GM12801 (cell line): ENCODE results near the gene NTN3.

Experiments
- TF ChIP-seq, protein P1 (sequence below): IDR thresholded peaks from one replicate; pipeline ENCODE4 v1.5.1; 2011; ENCODE audit warnings: control low read depth; ENCODE audit not compliant: insufficient read length; ENCODE audit errors: extremely low read depth

The NTN3 gene

DNA sequence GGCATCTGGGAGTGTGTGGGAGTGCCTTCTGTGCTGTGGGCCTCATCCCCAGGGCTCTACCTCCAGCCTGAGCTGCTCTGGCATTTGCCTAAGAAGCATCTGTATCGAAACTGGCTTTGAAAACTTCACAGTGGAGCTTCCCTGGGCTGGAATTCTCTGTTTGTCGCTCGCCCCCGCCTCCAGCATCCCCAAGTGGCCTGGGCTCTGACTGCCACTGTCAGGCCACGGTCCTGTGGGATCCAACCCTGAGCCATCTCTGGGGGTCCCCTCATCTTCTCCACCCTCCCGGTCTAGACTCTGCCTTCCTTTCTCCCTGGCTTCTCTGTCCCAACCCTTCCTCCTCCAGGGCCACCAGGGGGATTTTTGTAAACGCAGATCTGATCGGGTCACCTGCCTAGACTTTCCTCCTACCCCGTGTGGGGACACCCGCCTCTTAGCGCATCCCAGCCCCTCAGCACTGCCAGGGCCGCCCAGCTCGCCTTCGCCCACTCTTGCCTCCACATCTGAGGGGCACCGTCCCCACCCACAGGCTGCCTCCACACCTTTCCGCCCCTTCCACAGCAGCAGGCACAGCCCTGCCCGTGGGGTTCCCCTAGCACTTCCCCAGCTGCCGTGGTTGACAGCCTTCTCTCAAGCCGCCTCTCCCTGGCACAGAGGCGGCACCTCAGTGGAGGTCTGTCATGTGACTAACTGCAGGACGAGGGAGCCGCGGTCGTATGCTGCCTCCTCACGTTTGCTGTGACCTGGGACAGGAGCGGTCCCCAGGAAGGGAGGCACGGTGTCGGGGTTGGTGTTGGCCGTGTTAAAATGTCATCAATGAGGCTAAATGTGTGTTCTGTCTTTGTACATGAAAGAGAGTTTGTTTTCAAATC is 15.8 kb downstream of the NTN3 start:
- TF ChIP-seq, protein P1, sequence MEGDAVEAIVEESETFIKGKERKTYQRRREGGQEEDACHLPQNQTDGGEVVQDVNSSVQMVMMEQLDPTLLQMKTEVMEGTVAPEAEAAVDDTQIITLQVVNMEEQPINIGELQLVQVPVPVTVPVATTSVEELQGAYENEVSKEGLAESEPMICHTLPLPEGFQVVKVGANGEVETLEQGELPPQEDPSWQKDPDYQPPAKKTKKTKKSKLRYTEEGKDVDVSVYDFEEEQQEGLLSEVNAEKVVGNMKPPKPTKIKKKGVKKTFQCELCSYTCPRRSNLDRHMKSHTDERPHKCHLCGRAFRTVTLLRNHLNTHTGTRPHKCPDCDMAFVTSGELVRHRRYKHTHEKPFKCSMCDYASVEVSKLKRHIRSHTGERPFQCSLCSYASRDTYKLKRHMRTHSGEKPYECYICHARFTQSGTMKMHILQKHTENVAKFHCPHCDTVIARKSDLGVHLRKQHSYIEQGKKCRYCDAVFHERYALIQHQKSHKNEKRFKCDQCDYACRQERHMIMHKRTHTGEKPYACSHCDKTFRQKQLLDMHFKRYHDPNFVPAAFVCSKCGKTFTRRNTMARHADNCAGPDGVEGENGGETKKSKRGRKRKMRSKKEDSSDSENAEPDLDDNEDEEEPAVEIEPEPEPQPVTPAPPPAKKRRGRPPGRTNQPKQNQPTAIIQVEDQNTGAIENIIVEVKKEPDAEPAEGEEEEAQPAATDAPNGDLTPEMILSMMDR: no peak

DNA sequence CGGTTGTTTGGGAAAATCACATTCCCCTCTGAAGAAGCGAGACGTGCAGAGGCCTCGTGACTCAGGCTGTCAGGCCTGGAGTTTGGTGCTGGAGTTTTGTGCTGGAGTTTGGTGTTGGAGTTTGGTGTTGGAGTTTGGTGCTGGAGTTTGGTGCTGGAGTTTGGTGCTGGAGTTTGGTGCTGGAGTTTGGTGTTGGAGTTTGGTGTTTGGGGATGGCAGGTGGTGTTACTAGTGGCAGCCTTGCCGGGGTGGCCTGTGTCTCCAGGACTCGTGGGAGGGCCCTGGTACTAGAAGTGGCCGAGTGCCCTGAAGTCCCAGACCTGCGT is 16.4 kb downstream of the NTN3 start:
- TF ChIP-seq, protein P1: no peak

DNA sequence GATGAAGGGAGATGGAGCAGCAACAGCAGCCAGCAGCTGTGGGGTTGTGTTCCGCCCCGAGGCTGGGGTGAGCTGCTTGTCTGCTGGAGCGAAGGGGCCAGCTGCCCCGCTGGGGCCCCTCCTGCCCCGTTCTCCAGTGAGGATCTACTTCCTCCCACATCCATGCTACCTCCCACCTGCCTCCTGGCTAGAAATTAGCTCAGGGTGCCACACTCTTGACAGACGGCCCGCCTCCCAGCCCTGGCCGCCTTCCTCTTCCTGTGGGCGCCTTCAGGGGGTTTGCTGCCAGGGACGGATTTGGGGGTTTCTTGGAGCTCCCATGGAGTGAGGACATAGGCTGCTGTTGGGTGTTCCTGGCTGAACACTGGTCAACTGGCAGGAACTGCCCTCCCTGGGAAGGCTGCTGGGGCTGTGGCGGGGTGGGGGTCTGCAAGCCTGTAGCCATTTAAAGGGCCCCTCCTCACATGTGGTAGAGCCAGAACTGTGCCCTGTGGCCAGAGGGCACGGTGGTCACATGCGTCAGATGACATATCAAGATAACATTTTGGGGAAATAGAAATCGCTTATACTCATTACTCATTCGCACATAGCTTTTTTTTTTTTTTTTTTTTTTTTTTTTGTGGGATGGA is 16.9 kb downstream of the NTN3 start:
- TF ChIP-seq, protein P1: no peak

DNA sequence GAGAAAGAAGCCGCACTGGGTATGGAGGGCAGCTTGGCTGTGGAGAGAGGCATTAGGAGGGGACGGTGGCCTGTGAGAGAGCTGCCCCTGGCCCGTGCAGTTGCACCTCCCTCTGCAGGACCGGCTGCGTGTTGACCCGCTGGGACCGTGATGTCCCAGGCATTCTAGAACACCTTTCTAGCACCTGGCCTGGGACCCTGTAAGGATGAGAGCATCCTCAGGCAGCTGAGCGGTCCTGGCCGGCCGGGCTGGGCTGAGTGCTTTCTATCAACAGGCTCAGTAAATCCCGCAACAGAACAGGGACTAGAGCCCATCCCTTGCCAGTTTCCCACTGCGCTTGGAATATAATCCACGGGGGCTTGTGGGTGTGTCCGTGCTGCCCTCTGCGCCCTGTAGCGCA is 18.5 kb downstream of the NTN3 start:
- TF ChIP-seq, protein P1: no peak

DNA sequence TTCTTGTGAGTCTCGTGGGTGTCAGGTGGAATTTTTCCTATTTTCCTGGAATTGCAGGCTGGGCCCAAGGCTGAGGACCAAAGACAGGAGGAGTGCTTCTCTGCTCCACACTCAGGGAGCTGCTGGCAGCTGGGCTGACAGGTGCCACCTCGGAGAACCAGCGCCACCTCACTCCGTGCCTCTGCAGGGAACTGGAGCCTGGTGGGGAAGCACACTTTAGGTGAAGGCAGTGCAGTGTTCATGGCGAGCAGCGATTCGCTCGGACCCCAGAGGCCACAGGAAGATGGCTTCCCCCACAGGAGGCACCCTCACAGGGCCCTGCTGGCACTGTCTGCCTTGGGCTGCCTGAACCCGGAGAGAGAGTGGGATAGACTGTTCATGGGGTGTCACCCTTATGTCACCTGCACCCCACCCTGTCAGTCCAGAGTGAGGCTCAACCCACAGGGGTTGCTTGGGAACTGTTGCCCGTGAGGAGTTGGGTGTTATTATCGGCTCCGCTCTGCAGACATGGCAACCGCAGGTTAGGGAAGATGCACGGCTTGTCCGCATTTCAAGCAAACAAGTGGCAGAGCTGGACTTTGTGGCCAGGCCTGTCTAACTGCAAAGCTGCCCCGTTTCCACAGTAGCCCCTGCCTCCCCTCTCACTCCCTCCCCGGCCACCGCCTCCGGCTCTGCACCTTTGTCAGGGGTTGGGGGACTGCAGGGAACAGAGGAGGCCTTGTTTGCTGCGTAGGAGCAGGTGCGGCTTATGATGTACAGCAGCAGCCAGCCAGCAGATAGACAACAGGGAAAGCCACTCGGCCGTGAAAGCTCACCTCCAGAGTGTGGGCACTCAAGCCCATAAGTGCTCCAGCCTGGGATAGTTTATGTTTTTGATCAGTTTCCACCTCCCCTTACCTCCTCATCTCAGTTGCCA is 19.4 kb downstream of the NTN3 start:
- TF ChIP-seq, protein P1: no peak

DNA sequence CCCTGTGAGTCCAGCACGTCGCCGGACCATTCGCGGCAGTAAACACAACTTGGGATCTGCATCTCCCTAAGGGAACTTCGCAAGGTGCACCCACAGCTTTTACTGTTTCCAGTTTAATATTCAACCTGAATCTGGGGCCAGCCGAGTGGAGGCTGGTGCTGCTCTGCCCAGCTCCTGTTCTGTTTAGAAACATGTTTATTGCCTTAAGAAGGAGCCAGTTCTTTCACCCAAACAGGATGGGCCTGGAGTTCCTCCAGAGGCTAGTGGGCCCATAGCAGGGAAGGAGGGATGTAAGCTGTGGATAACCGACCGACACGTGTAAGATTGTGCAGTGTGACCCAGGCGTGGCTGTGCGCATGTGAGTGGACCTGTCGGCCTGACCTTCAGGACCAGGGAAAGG is 21.2 kb downstream of the NTN3 start:
- TF ChIP-seq, protein P1: no peak

DNA sequence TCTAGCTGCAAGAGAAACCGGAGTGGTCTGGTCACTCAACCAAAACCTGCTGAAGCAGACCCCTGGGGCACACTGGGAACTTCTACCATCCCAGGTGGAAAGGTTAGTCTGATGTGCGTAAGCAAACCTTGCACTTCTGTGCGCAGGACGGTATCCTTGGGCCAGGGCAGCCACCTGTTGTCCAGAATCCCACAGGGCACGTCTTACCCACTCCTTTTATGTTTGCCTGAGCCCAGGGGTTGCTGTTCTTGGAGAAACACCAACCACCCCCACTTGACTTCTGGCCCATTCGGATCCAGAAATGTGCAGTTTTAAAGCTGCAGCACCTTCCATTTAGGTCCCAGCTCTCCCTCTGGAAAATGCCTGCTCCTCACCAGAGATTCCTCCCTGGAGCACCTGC is 22.5 kb downstream of the NTN3 start:
- TF ChIP-seq, protein P1: no peak
